Measurements from ENCODE around the gene PLTP.
"Not testable (repeated sequence)": the region's sequence is repeated elsewhere in the genome, so short reads cannot be mapped to it uniquely, and the experiment has no call there.

PLTP gene

GRCh38 chr20:45919542-45920399 lies 7.8 kb upstream of the PLTP start:
- DNase-seq = no peak

GRCh38 chr20:45918779-45919537 lies 7.0 kb upstream of the PLTP start:
- no peak for DNase-seq

- DNase-seq = no peak
These were observed 6.3 kb upstream of the PLTP start for GRCh38 chr20:45918182-45918737.

GRCh38 chr20:45917790-45918141 lies 5.8 kb upstream of the PLTP start:
- DNase-seq = no peak

- DNase-seq = no peak
These were observed 1.2 kb upstream of the PLTP start for GRCh38 chr20:45913116-45913515.

- no peak for DNase-seq
These were observed 358 bp upstream of the PLTP start for GRCh38 chr20:45912344-45912682.

GRCh38 chr20:45910670-45911485 lies 1.1 kb downstream of the PLTP start:
- peak; percentile 100 for DNase-seq

GRCh38 chr20:45909817-45910669 lies 1.9 kb downstream of the PLTP start:
- no peak for DNase-seq

GRCh38 chr20:45909336-45909808 lies 2.6 kb downstream of the PLTP start:
- DNase-seq = no peak

- no peak for DNase-seq
These were observed 3.9 kb downstream of the PLTP start for GRCh38 chr20:45908084-45908483.

GRCh38 chr20:45907219-45907948 lies 4.6 kb downstream of the PLTP start:
- no peak for DNase-seq

- DNase-seq = peak; percentile 75
These were observed 6.4 kb downstream of the PLTP start for GRCh38 chr20:45905505-45906079.

GRCh38 chr20:45904583-45905504 lies 7.1 kb downstream of the PLTP start:
- no peak for DNase-seq

- DNase-seq = no peak
These were observed 9.7 kb downstream of the PLTP start for GRCh38 chr20:45902199-45902701.

- DNase-seq = not testable (repeated sequence)
These were observed 10.6 kb downstream of the PLTP start for GRCh38 chr20:45901332-45901731.

GRCh38 chr20:45899046-45899835 lies 12.7 kb downstream of the PLTP start:
- DNase-seq = no peak

- no peak for DNase-seq
These were observed 13.7 kb downstream of the PLTP start for GRCh38 chr20:45898285-45898684.

GRCh38 chr20:45897692-45898091 lies 14.3 kb downstream of the PLTP start:
- no peak for DNase-seq

GRCh38 chr20:45897289-45897688 lies 14.7 kb downstream of the PLTP start:
- DNase-seq = no peak

All from islet precursor cell (in vitro differentiated cells).